GM18499 (cell line): ENCODE measurements around the gene PCIF1.
A peak's percentile ranks its signal among the peaks of the same experiment; 100 is the strongest.

Source experiments
- ATAC-seq: cut with Tn5 transposase; IDR thresholded peaks from one replicate; pipeline ENCODE4 v1.9.1; 2021; ENCODE audit warnings: moderate number of reproducible peaks; ENCODE audit not compliant: insufficient read depth, unreplicated experiment

Gene PCIF1

DNA sequence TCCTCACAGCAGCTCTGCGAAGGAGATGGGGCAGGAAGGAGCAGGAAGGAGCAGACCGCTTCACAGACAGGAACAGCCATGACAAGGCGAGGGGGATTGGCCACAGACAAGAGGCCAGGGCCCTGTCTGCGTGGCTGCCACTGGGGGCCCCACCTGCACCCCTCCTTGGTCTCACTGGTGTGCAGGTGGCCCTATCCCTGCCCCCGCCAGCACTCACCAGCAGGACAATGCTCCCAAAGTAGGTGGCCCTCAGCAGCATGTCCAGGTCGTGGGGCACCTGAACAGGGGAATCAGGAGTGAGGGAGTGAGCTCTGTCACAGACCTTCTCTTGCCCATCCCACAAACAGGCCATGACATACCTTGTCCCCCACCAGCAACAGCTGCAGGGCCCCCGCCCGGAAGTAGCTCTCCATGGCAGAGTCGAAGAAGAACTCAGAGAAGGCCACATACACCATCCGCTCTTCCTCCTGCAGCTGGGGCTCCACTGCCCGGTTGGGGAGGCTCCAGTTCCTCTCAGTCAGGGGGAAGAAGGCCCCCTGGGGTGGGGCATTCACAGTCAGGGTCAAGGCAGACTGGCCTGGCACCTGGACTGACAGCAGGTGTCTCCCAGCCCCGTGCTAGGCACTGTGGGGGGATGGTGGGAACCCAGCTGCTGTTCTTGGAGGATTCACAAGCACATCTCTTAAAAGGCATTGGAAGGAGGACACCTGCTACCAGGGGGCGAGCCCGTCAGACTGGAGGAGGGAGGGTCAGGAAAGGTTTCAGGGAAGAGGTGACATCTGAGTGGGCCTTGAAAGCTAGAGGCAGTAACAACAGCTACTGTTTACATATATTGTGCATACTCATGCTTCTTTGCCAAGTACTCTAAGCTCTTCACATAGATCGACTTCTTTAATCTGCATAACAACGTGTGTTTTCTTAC is 29.6 kb upstream of the PCIF1 start:
- ATAC-seq: no peak

DNA sequence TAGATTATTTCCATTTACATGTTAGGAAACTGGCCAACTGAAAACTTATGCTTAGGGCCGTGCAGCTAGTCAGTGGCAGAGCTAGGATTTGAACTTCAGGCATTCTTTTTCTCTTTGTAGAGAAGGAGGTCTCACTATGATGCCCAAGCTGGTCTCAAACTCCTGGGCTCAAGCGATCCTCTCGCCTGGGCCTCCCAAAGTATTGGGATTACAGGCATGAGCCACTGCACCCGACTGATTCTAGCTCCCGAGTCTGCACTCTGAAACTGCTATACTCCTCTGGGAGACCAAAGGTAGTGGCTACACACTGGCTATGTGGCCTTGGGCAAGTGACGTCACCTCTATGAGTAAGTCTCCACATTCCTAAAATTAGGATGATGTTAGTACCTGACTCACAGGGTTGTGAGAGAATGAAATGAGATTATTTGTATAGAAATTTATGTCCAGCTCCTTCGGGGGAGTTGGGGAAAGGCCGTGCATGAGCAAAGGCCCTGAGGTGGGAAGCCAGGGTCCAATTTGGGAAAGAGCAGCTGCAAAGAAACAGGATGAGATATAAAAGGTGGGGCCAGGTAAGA is 28.9 kb upstream of the PCIF1 start:
- no peak for ATAC-seq

DNA sequence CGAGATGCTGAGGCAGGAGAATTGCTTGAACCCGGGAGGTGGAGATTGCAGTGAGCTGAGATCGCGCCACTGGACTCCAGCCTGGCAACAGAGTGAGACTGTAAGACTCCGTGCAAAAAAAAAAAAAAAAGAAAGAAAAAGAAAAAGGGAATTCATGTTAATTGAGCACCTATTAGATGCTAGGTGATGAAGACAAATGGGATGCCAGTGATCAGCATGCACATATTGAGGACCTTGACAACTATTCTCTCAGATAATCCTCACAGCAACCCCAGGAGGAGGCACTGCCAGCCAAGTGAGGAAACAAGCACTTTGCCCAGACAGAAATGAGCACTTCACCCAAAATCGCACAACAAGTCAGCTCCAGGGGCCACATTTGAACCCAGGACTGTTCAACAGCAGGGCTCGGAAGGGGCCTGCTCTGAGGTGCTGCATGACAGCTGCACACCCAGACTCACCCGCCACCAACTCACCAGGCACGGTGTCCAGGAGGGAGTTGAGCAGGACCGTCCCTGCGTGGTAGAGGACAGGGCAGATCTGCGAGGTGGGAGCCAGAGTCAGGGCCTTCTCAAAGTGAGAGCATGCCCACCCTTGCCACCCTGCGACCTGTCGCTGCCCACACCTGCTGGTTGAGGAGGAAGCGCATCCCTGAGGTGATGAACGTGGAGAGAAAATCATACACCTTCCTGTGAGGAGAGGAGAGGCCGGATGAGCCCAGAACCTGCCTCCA is 27.1 kb upstream of the PCIF1 start:
- no peak for ATAC-seq

DNA sequence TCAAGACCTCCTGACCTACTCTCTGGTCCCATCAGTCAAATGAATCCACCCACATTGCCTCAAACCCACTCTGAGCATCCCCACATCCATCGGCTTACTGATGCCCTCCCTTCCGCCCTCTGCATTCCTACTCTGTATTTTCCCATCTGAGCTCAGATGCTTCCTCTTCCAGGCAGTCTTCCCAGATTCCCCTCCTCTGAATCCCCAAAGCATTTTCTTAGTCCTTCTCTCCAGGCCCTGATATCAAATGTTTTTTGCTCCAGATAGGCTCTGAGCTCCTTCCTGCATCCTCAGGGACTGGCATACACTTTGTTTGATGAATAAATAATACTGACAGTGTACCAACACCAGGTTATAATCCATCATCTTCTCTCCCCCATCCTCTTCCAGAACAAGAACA is 26.4 kb upstream of the PCIF1 start:
- no peak for ATAC-seq

DNA sequence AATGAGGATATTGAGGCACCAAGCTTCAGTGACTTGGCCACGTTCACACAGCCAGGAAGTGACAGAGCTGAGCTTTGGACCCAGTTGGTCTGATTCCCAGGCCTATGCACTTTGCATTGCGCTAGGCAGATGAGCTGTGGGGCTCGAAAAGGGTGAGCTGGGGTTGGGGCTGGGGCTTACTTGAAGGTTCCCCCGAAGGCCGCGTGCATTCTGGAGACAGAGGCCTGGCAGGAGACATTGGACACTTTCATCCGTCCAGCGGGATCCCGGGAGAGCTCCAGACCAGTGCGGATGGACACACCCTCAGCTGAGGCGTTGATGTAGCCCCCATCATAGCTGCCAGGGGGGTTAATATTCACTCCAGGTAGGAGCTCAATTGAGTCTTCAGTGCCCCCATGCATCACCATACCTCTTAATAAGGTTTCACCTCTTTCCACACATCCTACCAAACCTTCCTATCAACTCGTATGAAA is 25.1 kb upstream of the PCIF1 start:
- ATAC-seq: no peak

DNA sequence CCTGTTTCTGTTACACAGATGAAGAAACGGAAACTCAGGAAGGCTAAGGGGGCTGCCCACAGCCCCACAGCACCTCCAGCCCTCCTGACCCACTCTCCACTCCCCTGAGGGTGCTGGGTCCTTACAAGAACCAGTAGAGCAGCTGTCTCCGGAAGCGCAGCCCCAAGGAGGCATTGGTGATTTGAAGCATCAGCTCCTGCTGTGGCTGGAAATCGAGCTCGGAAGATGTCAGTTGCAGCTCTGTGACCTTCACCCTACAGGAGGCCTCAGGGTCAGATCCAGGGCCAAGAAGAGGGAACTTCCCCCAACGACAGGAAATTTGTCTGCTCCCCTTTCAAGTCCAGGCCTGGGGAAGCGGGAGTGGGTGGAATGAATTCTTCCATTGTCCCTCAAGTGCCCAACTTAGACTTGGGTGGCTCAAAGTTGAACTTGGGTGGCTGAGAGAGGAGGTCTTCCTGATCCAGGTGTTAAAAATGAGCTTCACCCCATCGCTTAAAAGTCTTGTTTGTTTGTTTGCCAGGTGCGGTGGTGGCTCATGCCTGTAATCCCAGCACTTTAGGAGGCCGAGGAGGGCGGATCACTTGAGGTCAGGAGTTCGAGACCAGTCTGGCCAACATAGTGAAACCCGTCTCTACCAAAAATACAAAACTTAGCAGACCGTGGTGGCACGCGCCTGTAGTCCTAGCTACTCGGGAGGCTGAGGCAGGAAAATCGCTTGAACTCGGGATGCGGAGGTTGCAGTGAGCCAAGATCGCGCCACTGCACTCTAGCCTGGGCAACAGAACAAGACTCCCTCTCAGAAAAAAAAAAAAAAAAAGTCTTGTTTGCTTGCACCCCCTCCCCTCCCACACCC is 24.4 kb upstream of the PCIF1 start:
- no peak for ATAC-seq

DNA sequence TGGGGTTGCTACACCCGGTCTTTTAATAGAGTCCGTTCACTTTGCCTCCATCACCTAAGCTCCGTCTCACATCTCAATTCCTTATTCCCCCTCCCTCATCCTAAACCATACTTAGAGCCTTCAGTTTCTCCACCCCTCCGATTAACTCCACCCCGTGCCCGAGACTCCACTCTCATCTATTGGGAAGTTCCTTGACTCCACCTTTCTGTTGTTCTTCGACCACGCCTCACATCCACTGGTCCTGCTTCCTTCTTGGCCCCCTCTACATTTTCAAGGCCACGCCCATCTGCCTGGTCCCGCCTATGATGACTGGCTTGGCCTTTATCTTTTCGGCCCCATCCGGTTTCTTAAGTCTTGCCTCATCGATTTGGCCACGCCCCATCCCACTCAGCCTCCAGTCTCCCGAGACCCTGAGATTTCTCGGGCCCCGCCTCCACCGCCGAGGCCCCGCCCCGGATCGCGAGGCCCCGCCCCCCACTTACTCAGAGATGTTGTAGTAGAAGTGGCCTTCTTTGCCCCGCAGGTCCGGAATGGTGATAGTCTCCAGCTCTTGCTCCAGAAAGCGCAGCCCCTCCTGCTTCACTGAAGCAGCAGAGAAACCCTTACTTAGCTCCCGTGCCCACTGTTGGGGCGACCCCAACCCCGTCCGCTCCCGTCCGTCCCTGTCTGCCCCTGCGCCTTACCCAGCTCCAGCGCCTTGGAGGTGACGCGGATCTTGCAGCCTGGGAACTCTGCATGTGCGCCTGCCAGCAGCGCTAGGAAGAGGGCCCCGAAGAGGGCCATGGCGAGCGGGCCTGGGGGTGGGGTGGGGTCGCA is 23.6 kb upstream of the PCIF1 start:
- peak; percentile 82 for ATAC-seq

DNA sequence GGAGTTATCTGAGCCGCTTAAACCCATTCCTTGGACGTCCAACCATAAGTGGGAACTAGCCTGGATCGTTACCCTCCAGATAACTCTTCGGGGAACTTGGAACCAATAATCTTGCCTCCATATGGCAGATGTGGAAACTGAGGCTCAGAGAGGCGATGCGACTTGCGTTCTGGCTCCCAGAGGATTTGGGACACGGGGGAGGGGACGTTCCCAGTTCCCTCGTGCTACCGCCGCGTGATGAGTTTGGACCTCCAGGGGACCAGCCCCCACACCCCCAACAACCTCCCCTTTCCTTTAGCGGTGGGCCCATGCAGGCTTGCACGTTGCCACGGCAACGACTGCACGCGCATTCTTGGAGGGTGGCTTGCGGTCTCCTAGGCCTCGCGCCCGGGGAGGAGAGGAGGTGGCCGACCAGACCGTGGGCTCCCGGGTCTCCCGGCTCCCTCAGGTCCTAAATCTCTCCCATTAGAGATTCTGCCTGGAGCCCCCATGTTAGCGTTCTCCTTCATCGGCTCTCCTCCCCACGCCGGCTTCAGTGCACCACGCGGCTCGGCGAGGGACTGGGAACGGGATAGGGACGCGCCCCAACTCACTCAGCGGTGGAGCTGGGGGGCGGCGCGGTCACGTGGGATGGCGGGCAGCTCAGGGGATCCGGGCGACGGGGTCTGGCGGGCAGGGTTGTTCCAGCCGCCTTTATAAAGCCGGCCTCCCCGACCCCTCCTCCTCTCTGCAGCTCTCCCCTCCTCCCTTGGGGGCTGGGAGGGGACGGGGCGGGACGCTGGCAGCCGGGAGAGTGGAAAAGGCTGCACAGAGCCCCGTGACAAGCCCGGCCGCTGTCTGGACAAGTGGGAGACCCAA is 22.8 kb upstream of the PCIF1 start, which contains the start of gene PLTP:
PLTP (minus strand) TSS at position 670 of the 858 bp plus-strand sequence. CDS start 703 bp downstream, outside the sequence.
- no peak for ATAC-seq

DNA sequence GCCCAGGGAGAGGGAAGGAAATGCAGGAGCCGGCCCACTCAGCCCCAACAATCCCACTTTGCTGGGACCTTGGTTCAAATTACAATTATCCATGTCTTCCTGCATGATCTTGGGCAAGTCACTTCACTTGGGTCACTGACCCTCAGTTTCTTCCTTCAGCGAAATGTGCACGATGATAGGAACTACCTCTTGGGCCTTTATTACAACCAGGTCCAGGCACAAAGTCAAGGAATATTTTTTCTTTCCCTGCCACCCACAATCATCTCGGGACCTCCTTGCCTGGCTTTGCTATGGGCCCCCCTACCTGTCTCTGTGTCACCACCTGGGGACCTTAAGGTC is 22.2 kb upstream of the PCIF1 start:
- no peak for ATAC-seq

DNA sequence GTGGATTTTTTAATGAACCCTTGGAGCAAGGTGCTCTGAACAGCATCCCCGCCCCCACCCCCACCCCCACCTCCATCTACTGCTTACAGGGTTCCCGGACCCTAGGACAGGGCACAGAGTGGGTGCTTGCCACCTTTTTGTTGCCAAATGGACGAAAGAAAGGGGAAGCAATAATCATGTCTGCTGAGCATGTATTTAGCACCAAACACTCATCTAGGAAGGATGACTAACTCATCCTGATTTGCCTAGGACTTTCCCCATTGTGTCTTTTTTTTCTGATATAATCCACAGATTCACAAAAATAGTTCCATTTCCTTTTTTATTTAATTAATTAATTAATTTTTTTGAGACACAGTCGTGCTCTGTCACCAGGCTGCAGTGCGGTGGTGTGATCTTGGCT is 21.4 kb upstream of the PCIF1 start:
- no peak for ATAC-seq

DNA sequence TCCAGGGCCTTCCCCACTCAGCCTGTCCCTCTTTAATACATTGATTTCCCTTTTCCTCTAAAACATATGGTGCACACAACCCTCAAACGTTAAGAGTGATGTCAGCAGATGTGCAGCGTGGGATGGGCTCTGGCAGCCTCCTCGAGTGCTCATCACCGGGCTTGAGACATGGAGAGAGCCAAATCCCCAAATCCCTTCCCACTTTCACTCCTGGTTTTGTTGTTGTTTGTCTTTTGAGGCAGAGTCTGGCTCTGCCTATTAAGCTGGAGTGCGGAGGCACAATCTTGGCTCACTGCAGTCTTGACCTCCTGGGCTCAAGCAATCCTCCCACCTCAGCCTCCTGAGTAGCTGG is 16.7 kb upstream of the PCIF1 start:
- no peak for ATAC-seq

DNA sequence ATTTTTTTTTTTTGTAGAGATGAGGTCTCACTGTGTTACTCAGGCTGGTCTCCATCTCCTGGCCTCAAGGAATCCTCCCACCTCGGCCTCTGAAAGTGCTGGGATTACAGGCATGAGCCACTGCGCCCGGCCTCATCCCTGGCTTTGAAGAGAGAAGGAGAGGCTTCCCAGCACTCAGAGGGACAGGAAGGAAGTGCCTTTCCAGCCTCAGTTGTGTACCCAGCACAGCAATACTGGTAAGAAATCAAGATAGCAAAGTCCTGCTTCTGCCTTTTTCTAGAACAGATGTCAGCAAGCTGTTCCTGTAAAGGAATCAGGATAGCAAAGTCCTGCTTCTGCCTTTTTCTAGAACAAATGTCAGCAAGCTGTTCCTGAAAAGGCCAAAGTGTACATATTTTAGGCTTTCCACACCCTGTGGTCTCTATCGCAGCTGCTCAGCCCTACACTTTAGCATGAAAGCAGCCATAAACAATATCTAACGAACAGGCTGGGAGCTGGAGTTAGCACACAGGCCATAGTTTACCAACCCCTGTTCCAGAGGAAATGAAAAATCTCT is 16.2 kb upstream of the PCIF1 start:
- ATAC-seq: no peak

DNA sequence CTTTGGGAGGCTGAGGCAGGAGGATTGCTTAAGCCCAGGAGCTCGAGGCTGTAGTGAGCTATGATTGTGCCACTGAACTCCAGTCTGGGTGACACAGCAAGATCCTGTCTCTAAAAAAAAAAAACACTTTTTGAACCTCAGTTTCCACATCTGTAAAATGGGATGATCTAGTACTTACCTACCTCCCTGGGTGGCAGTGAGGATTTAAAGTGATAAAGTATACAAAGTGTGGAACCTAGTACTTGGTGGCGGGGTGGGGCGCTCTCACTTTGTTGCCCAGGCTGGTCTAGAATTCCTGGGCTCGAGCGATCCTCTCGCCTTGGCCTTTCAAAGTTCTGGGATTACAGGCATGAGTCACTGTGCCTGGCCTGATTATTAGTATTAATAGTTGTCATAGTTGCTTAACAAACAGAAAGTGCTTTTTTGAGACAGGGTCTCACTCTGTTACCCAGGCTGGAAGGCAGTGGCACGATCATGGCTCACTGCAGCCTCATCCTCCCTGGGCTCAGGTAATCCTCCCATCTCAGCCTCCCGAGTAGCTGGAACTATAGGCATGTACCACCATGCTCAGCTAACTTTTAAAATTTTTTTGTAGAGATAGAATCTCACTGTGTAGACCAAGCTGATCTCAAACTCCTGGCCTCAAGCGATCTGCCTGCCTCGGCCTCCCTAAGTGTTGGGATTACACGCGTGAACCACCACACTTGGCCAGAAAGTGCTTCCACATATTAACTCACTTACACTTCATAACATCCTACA is 15.5 kb upstream of the PCIF1 start:
- ATAC-seq: no peak

DNA sequence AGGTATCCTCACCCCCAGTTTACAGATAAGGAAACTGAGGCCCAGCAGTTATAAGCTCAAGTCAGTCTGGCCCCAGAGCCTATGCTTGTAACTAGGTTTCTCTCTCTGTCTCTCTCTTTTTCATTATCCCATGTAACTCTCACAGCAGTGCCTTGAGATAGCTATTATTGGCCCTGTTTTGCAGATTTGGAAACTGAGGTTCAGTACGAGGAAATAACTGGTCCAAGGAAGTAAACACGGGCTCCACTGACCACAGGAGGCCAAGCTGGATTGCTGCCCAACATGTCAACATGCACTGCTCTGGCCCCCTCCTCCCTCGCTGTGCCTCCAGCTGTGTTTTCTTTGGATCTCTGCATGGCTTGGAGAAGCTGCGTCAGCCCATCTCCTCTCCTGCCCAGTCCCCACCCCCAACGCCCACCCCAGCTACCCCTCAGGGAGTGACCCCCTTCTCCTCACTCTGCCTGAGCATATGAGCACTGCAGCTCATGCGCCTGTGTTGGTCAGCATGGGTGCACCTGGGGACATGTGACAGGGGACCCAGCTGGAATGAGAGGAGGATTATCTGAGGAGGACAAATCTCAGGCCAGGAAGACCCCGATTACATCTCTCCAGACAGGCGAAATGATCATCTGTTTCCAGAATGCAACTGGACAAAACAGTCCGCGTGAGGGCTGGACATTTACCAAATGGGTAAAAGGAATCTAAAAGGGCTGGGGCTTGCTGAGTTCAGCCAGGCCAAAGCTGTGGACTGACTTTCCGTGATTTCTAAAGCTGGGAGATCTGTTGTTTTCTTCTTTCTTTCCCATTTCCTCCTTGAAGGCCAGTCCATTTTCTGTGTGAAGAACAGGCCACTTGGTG is 14.7 kb upstream of the PCIF1 start:
- no peak for ATAC-seq

DNA sequence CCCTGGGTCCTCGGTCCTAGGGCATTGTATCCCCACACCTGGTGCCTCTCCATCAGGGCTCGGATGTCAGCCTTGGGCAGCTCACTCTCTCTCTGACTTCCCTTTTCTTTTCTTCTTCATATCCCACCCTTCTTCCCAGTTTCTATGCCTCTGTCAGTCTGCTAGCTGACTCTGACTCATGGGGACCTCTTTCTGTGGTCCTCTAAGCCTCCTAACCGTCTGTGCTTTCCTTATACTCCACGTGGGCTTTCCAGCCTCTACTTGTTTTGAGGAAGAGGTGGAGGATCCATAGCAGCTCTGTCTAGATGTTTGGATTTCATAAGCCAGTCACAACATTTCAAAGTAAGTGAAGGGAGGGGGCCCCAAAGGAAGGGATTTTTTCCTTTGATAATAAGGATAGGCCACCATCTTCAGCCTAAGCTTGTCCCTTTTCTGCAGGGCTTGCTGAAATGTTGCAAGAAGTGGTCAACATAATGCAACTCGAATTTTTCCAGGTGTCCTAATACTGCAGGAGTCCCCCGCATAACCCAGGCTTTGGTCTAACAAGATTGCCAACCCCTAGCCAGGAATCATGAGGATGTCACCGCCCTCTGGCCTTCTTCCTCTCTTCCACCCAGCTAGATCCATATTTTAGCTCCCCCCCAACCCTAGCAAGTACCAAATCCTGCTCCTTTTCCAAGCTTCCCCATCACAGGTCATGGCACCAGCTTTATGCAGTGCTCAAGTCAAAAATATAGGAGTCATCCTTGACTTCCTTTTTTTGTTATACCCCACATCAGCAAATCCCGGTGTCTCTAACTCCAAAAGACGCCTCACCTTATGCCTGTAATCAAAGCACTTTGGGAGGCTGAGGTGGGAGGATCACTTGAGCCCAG is 13.8 kb upstream of the PCIF1 start:
- no peak for ATAC-seq
